WTC11 (cell line): ENCODE measurements around the gene IL27RA. TPM values are rescaled to one million over a fixed set of nuclear protein-coding genes. Genes with fewer than 3 reads are reported as not detected.
"Not testable (repeated sequence)": the region's sequence is repeated elsewhere in the genome, so short reads cannot be mapped to it uniquely, and the experiment has no call there.

ENCODE experiments used
- ATAC-seq: fragments of 200-7000 bp; cut with Tn5 transposase; 2 replicates; pipeline ENCODE4 v1.10.0; 2021; ENCODE audit warnings: mild to moderate bottlenecking, moderate library complexity
- CTCF ChIA-PET: fragments of 300-600 bp; sonication (Branson Sonifier 250); formaldehyde crosslinking; loops from one replicate; lab custom pipeline; 2021; ENCODE audit warnings: antibody characterized with exemption; lab: Charles Lee
- POLR2A ChIA-PET: fragments of 350-600 bp; sonication (Branson Sonifier 250); formaldehyde crosslinking; loops from one replicate; lab custom pipeline; 2021; ENCODE audit warnings: antibody characterized with exemption; lab: Charles Lee
- DNase-seq: peaks from one replicate; pipeline ENCODE4 v3.0.0; 2021; ENCODE audit warnings: low spot score
- H3K27ac Mint-ChIP-seq: 2 replicates; pipeline ENCODE4 v1.8.0; 2021; ENCODE audit warnings: mixed read lengths
- H3K27me3 Mint-ChIP-seq: 2 replicates; pipeline ENCODE4 v1.8.0; 2021; ENCODE audit warnings: low read depth, mild to moderate bottlenecking, moderate library complexity, mixed read lengths
- H3K36me3 Mint-ChIP-seq: 2 replicates; pipeline ENCODE4 v1.8.0; 2021; ENCODE audit warnings: mixed read lengths
- H3K4me1 Mint-ChIP-seq: 2 replicates; pipeline ENCODE4 v1.8.0; 2022; ENCODE audit warnings: mixed read lengths
- H3K4me3 Mint-ChIP-seq: 2 replicates; pipeline ENCODE4 v1.8.0; 2021; ENCODE audit warnings: mild to moderate bottlenecking, moderate library complexity, mixed read lengths
- H3K9me3 Mint-ChIP-seq: 2 replicates; pipeline ENCODE4 v1.8.0; 2021; ENCODE audit warnings: mixed read lengths
- AFF4 ChIP-seq: sonication (generic); formaldehyde crosslinking; IDR thresholded peaks from 2 replicates; pipeline ENCODE4 v1.8.1; 2023; ENCODE audit warnings: mild to moderate bottlenecking, missing genetic modification reagents, borderline replicate concordance
- CTCF ChIP-seq: fragments of 200-600 bp; IDR thresholded peaks from 2 replicates; pipeline ENCODE4 v1.8.0; 2022; ENCODE audit warnings: antibody characterized with exemption
- FOXK1 ChIP-seq: sonication (generic); formaldehyde crosslinking; IDR thresholded peaks from 2 replicates; pipeline ENCODE4 v1.8.0; 2022; ENCODE audit warnings: mild to moderate bottlenecking, moderate library complexity, missing genetic modification reagents
- FOXP4 ChIP-seq: sonication (generic); formaldehyde crosslinking; IDR thresholded peaks from 2 replicates; pipeline ENCODE4 v1.8.0; 2022; ENCODE audit warnings: mild to moderate bottlenecking, missing genetic modification reagents
- MXD4 ChIP-seq: fragments of 250-450 bp; sonication (Bioruptor Pico); IDR thresholded peaks from 2 replicates; pipeline ENCODE4 v1.8.0; 2021; ENCODE audit warnings: mild to moderate bottlenecking, moderate library complexity, borderline replicate concordance
- SMAD4 ChIP-seq: sonication (generic); formaldehyde crosslinking; IDR thresholded peaks from 2 replicates; pipeline ENCODE4 v1.8.0; 2022; ENCODE audit warnings: mild to moderate bottlenecking, missing genetic modification reagents
- ZNF532 ChIP-seq: fragments of 250-450 bp; sonication (Bioruptor Pico); IDR thresholded peaks from 2 replicates; pipeline ENCODE4 v1.9.0; 2021; ENCODE audit warnings: mild to moderate bottlenecking, borderline replicate concordance
- total RNA-seq: library from RNA; stranded (reverse); gene quantifications from 3 replicates; pipeline ENCODE4 v1.2.3, GENCODE V29; 2021

The IL27RA gene
- total RNA-seq, 1 experiment from 2014 or later = 12.2 TPM

- no peak for TF ChIP-seq AFF4
- TF ChIP-seq MXD4 = no peak
- no peak for TF ChIP-seq SMAD4 (CRISPR knock-in tag)
Measured at GRCh38 chr19:14039181-14039580, 7.6 kb downstream of the IL27RA start (continued).

- ATAC-seq = peak; percentile 96
- not testable (repeated sequence) for H3K9me3 Mint-ChIP-seq, H3K4me3 Mint-ChIP-seq, H3K36me3 Mint-ChIP-seq, H3K27me3 Mint-ChIP-seq, H3K4me1 Mint-ChIP-seq
- CTCF ChIA-PET = interaction anchor here (0.5 to 11.1 kb wide), 24 partner anchors 9 to 1973 kb away, joined by 3 to 187 read pairs (median 4); partner anchors contain the start of genes DCAF15, IL27RA, MISP3 and PALM3
- POLR2A ChIA-PET = interaction anchor here (0.7 to 1.1 kb wide), 3 partner anchors 11 to 111 kb away, joined by 3 to 4 read pairs (median 4); partner anchors contain the start of gene IL27RA
- peak overlapping the region; percentile 99 for H3K27ac Mint-ChIP-seq
- TF ChIP-seq FOXK1 (CRISPR knock-in tag) (0 out of 2 replicates have a peak, but pooled peaks have one; percentile 28), FOXP4 (CRISPR knock-in tag) (0 out of 2 replicates have a peak, but pooled peaks have one; percentile 43), ZNF532 (CRISPR knock-in tag) (0 out of 2 replicates have a peak, but pooled peaks have one; percentile 20), CTCF (peak; percentile 43)
- peak; percentile 76 for DNase-seq
Measured at GRCh38 chr19:14042659-14043608, 11.4 kb downstream of the IL27RA start.

GRCh38 chr19:14047866-14048265 lies 16.3 kb downstream of the IL27RA start:
- CTCF ChIA-PET = interaction anchor here (0.5 to 11.1 kb wide), 45 partner anchors 9 to 1185 kb away, joined by 3 to 187 read pairs (median 4); partner anchors contain the start of genes ASF1B, C19orf67, CC2D1A and DCAF15
- POLR2A ChIA-PET = interaction anchor here (1.2 kb wide), 1 partner anchor 10 kb away, joined by 5 read pairs; no protein-coding TSS in a partner anchor
- not testable (repeated sequence) for H3K27me3 Mint-ChIP-seq, H3K27ac Mint-ChIP-seq, H3K4me3 Mint-ChIP-seq, H3K36me3 Mint-ChIP-seq, ATAC-seq, DNase-seq, H3K4me1 Mint-ChIP-seq, H3K9me3 Mint-ChIP-seq
